ENCODE data around the gene ATP2B2.

ATP2B2 gene

DNA sequence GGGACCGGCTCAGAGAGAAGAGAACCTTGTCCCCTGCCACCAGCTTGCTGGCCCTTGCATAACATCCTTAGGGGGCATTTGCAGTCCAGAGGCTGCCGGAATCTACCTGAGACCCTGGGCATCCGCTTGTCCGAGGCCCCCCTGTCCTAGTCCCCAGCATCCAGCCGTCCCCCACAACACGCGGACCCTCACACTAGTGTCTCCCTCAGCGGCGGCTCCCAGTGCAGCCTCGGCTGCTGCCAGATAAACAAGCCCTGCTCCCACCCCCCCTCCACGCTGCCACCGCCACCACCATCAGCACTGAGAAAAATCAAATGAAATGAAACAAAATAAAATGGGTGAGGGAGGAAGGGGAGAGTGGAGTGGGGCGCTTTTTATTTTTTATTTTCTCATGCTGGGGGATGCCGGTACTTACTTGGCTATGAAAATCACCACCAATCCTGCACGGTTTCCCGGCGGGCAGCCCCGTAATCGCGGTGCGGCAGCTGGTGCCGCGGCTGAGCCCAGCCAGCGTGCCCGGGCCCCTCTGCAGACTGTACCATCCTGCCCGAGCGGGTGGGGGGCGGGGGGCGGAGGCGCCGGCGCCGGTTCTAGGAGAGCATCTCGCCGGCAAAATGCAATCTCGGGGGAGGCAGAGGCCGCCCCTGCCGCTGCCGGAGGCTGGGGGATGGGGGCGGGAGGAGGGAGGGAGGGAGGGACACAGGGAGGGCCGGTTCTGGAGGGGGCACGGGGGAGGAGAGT lies at the start of gene ATP2B2:
Gene ATP2B2, minus strand, starts transcription at position 537 of the 741 bp plus-strand sequence. CDS start 56,043 bp downstream, outside the sequence.
- no peak within 1 kb of the TSS for H3K4me3 ChIP-seq (ENCODE audit: low read length)
- TF ChIP-seq ZNF274 (IDR thresholded peaks at IDR 0.05; ENCODE audit: low read depth, low read length): no peak

DNA sequence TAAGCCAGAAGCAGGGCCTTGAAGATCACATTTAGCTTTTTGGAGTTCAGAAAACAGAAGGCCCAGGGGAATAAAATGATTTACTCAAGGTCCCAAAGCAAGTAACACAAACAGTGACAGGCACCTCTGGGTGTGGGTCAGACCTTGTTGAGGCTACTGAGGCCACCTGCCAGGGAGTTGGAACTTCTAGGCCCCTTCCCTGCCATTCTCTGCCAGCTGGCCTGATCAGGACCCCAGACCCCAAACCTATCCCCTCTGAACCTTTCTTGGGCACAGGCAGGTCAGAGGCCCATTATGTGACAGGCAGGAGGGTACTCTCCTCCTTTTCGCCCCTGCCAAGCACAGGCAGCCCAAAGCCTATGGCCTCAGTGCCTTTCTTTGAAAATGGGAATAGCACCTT lies 49.4 kb upstream of the ATP2B2 start:
- H3K4me3 ChIP-seq (ENCODE audit: low read length): no peak overlapping the region
- no peak for TF ChIP-seq ZNF274 (IDR thresholded peaks at IDR 0.05; ENCODE audit: low read depth, low read length)

DNA sequence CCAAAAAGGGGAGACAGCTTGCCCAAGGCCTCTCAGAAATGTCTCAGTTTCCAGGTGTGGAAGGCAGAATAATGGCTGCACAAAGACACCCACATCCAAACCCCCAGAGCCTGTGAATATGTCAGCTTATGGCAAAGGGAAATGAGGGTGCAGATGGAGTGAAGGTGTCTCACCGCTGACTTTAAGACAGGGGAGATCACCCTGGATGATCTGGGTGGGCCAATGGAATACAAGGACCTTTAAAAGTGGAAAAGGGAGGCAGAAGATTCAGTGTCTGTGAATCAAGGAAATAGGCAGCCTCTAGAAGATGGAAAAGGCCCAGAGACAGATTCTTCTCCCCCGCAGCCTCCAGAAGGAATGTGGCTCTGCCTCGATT lies 48.8 kb upstream of the ATP2B2 start:
- TF ChIP-seq ZNF274 (IDR thresholded peaks at IDR 0.05; ENCODE audit: low read depth, low read length): no peak

DNA sequence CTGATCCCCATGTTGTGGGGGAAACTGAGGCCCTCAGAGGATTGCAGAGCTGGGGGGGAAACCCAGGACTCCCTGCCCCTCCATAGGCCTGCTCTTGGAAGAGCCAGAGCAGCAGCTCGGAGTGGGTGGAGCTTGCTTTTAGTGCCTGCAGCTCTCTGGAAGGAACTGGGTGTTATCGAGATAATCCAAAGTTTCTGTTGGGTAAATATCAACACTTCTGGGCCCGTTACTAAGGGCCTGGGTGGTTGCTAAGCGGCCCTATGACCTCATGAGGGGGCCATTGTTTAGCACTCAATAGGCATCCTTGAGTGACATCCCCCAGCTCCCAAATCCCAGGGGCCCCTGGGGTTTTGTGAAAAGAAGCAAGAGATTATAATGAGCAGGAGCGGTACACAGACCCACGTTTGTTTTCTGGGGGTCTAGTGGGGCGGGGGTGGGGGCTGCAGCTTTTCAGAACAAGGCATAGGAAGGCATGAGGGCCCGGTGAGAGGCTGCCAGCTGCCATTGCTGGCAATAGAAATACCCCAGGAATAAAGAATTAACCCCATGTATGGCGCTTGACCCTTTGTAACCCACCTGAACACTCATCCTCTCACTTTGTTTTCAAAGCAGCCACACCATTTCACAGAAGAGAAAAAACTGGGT lies 48.3 kb upstream of the ATP2B2 start:
- no peak for TF ChIP-seq ZNF274 (IDR thresholded peaks at IDR 0.05; ENCODE audit: low read depth, low read length)
- no peak overlapping the region for H3K4me3 ChIP-seq (ENCODE audit: low read length)

More for the DNA sequence above, 48.8 kb upstream of the ATP2B2 start:
- H3K4me3 ChIP-seq (ENCODE audit: low read length): no peak overlapping the region

DNA sequence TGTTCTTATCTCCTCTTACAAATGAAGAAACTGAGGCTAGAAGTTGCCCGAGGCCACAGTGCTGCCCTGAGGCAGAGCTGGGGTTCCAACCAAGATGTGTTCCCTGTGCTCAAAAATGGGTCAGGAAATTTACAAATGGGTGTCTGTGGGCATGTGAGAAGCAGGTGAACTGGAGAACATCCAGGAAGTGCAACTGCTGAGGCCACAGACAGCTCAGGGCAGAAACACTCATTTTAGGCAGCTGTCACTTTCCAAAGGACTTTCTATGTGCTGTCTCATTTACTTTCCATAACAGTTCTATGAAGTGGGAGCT lies 47.2 kb upstream of the ATP2B2 start:
- H3K4me3 ChIP-seq (ENCODE audit: low read length): no peak overlapping the region
- TF ChIP-seq ZNF274 (IDR thresholded peaks at IDR 0.05; ENCODE audit: low read depth, low read length): no peak

DNA sequence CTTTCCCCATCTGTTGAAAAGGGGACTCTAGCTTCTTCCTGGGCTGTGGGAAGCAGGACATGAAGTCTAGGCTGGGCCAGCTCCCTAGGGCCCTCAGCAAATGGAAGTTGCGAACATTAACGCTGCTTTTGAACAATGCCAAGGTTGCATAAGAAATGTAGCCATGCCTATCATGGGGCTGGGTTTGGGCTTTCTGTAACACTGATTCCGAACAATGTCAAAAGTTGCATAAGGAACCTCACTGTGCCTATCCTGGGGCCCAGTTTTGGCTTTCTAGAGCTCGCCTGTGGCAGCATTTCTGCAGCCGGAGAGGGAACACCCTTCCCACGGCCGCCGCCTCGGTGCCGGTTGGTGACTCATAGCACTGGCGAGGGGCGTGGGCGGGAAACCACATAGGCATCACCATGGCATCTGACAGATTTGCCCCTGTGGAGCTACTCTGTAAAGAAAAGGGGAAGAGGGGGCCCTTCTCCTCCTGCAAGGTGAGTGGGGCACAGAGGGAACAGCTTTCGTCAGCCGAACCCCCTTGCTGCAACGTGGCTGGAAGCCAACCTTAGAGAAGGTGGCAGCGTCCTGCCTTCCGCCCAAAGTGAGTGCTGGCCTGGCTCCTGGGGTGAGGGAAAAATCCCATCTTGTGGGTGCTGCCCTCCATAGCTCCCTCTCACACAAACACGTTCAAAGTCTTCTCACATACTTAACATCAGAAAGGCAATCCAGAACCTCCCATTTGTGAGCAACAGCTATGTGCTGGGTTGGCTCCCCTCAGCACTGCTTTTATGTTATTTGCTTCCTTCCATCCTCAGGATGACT lies 46.6 kb upstream of the ATP2B2 start:
- H3K4me3 ChIP-seq (ENCODE audit: low read length): no peak overlapping the region
- no peak for TF ChIP-seq ZNF274 (IDR thresholded peaks at IDR 0.05; ENCODE audit: low read depth, low read length)

DNA sequence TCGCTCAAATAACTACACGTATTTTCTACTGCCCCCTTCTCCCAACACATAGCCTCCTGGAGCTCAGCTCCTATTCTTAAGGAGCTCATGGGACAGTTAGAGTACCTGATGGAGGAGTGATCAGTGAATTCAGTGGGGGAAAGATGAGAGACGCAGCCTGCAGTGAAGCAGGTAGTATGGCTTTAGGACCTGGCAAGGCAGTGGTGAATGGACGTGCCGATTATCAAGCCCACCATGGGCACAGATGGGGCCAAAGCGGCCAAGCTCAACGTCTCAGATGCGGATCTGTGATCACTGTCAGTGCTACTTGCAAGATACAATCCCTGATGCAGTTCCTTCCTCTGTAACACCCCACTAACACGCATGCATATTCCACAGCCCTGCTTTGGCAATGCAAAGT lies 45.8 kb upstream of the ATP2B2 start:
- TF ChIP-seq ZNF274 (IDR thresholded peaks at IDR 0.05; ENCODE audit: low read depth, low read length): no peak

DNA sequence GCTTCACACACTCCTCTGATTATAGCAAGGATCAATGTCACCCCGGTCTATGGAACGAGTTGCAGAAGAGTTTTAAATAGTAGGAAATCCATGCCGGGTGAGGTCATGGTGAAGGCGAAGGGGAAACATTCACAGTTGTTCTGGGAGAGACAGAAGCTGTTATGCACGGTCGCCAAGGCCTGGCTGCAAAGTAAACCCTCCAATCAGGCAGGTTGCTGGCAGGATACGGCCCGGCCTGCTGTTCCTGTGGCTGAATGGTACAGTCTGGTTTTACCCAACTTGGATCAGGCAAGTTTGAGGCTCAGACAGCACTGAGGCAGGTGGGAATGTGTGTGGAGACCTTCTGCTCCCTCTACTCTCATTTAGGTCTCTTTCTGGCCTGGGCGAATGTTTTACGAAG lies 45.3 kb upstream of the ATP2B2 start:
- H3K4me3 ChIP-seq (ENCODE audit: low read length): no peak overlapping the region
- TF ChIP-seq ZNF274 (IDR thresholded peaks at IDR 0.05; ENCODE audit: low read depth, low read length): no peak

More for the DNA sequence above, 45.8 kb upstream of the ATP2B2 start:
- H3K4me3 ChIP-seq (ENCODE audit: low read length): no peak overlapping the region

DNA sequence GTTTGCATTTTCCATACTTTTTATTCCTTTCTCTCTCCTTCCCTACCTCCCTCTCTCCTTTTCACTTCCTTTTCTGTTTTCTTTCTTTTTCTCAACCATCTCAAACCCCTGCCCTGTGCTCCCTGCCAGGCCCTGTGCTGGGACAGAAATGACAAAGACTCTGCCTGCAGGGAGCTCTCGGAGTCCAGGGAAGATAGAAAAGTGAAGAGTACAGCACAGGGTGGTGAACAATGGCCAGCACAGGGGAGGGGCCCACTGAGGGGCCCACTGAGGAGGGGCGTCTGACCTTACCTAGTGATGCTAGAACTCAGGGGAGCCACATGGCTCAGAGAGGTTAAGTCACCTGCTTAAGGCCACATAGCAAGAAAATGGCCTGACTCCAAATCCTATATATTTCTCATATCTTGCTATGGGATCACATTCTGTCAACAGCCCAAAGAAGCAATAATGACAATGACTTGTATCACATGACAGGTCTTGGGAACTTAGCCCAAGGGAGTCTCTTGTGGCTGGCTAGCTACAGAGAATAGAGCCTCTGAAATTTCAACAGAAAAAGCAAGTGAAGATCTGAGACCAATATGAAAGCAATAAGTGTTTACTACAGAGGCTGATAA lies 44.3 kb upstream of the ATP2B2 start:
- H3K4me3 ChIP-seq (ENCODE audit: low read length): no peak overlapping the region
- TF ChIP-seq ZNF274 (IDR thresholded peaks at IDR 0.05; ENCODE audit: low read depth, low read length): no peak

DNA sequence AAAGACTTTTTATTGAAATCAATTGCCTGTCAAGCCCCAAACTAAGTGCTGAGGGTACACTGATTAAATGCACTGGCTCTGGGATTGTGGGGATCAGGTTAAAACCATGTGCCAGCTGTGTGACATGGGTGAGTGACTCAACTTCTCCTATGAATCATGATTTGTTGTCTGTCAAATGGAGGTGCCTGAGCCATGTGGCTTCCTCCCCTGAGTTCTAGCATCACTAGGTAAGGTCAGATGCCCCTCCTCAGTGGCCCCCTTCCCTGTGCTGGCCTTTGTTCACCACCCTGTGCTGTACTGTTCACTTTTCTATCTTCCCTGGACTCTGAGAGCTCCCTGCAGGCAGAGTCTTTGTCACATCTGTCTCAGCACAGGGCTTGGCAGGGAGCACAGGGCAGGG lies 43.6 kb upstream of the ATP2B2 start:
- H3K4me3 ChIP-seq (ENCODE audit: low read length): no peak overlapping the region
- TF ChIP-seq ZNF274 (IDR thresholded peaks at IDR 0.05; ENCODE audit: low read depth, low read length): no peak

DNA sequence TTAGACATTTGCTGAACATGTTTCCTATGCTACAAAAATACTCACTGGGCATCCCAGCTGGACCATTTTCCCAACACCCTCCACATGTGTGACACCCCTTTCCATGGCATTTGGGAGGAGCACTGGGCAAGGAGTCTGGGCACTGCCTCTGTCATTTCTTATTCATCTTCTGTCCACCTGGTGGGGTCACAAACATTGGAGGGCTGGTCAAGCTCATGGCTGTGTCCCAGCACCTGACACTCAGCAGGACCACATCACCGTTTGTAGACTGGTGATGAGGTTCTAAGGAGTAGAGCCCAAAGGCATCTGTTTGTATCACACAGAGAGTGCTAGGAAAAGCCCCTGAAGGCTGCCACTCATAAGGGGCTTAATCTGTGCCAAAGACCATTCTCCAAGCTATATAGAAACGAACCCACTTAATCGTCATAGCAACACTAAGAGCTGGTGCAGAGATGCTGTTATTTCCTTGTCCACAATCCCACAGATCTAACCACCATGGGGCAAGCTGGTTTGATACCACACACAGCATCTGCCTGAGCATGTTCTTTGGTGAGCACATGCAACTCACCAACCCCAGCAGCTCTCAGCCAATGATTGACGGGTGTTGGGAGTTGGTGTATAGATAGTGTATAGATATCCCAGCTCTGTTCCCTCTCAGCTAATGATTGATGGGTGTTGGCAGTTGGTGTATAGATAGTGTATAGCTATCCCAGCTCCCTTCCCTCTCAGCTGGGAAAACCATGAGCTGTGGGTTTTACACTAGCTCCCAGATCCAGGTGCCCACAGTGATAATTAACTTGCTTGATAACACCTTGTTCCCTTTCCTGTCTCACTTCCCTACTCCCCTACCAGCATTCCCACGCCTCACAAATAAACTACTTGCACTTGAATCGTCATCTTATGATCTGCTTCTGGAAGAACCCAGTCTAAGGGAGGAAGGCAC lies 42.7 kb upstream of the ATP2B2 start:
- no peak overlapping the region for H3K4me3 ChIP-seq (ENCODE audit: low read length)
- no peak for TF ChIP-seq ZNF274 (IDR thresholded peaks at IDR 0.05; ENCODE audit: low read depth, low read length)

DNA sequence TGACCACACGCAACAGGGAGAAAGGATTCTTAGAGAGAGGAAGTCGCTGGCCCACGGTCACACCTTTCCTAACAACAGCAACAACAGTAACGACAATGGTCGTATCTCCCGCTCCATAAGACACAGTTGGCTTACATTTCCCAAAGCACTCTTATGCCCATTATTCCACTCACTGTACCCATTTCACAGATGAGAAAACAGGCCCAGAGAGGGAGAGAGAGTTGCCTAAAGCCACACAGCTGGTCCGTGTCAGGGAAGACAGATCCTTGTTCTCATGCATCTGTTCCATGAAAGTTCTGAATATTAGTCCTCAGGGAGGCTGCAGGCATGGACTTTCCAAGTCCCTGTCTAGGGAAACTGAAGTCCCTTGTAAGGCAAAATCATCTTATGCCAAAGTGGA lies 42.0 kb upstream of the ATP2B2 start:
- TF ChIP-seq ZNF274 (IDR thresholded peaks at IDR 0.05; ENCODE audit: low read depth, low read length): no peak
- no peak overlapping the region for H3K4me3 ChIP-seq (ENCODE audit: low read length)

DNA sequence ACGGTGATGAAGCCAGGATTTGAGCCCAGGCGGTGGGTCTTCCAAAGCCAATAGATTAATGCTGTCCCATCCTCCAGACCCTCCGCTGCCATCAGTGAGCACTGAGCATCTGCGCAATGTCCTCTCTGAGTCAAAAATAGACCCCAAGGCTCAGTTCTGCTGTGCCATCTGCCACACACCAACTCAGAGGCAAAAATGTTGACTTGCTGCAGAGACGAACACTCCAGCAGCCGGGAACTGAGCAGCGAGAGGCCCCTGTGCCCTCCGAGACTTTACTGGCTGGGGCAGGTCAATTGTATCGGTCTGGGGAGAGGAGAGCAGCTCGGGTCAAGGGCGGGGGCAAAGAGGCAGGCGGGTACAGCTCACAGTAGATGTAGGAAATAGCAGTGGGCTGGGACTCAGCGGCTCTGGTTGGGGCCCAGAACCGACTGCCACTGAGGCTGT lies 41.5 kb upstream of the ATP2B2 start:
- no peak for TF ChIP-seq ZNF274 (IDR thresholded peaks at IDR 0.05; ENCODE audit: low read depth, low read length)
- H3K4me3 ChIP-seq (ENCODE audit: low read length): no peak overlapping the region
